ENCODE data around the gene PLD1. TPM values are rescaled to one million over a fixed set of nuclear protein-coding genes. Genes with fewer than 3 reads are reported as not detected.
A peak's percentile ranks its signal among the peaks of the same experiment; 100 is the strongest.

Gene PLD1
- total and polyA plus RNA-seq, 11 donors: 12.3 to 106 (median 61.0) TPM

DNA sequence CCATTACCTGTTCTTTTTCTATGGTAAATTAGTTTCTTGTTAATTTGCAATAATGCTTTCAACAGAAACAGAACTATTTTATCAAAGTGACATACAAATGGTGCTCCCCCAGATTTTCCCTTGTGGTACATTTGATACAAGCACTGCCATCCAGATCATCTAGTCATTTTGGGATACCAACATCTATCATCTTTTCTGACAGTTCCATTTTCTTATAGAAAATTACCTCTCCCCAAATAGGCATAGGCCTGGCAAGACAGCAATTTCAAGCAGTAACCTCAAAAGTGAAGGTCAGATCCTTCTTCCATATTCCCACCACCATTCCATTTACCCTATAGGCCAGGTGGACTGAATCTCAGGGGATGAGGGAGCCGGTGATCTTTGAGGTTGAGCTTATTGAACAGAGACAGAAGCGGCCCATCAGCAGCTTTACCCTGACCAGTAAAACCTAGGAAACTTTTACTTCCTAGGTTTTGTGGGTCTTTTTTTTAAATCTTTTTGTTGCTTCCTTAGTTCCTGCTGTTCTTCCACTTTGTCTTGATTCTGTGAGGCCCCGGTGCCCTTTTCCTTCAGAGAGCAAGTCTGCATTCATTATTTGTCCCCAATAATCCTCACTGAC, 3.1 kb upstream of the PLD1 start:
- no peak overlapping the region for H3K4me3 ChIP-seq
- WGBS, 4 donors: 94 to 98% (median 95%) methylated on average over 3 of the region's 3 CpGs
- no peak for ATAC-seq
- DNase-seq: no peak
- peaks cover 0 to 48% (median 11%) of the 10 kb centered on the region in 12 donors for H3K4me1 ChIP-seq
- no peaks in the 10 kb centered on the region for H3K27me3 ChIP-seq
- H3K36me3 ChIP-seq: no peaks in the 10 kb centered on the region
- peak overlapping the region in 7 of 12 donors; percentile 3 to 85 (median 40) for H3K27ac ChIP-seq
- intact Hi-C loops (cut with DNase I): no loop called here
- TF ChIP-seq, protein P1, sequence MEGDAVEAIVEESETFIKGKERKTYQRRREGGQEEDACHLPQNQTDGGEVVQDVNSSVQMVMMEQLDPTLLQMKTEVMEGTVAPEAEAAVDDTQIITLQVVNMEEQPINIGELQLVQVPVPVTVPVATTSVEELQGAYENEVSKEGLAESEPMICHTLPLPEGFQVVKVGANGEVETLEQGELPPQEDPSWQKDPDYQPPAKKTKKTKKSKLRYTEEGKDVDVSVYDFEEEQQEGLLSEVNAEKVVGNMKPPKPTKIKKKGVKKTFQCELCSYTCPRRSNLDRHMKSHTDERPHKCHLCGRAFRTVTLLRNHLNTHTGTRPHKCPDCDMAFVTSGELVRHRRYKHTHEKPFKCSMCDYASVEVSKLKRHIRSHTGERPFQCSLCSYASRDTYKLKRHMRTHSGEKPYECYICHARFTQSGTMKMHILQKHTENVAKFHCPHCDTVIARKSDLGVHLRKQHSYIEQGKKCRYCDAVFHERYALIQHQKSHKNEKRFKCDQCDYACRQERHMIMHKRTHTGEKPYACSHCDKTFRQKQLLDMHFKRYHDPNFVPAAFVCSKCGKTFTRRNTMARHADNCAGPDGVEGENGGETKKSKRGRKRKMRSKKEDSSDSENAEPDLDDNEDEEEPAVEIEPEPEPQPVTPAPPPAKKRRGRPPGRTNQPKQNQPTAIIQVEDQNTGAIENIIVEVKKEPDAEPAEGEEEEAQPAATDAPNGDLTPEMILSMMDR (IDR thresholded peaks at IDR 0.05): no peak
- TF ChIP-seq POLR2A (IDR thresholded peaks at IDR 0.05): no peak
- H3K9me3 ChIP-seq: peaks cover 0 to 18% (median 0%) of the 10 kb centered on the region in 12 donors

DNA sequence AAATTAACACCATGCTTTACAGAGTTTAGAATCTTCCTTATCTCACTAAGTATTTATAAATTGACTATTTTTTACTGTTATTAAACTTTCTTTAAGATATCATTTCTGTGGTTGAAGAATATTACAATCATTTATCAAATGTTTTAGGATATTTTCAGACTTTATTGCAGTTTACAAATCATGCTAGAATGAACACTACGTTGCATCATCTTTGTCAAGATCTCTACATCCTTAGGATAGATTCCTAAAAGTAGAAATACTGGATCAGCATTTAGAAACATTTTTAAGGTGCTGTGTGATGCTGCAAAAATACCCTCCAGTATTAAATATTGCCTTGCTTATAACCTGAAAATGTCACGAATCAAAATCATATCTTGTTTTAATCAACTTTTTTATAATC, 2.5 kb upstream of the PLD1 start:
- Histone ChIP-seq H3K9me3 (peaks cover 0 to 15% (median 0%) of the 10 kb centered on the region in 12 donors), H3K4me1 (peaks cover 0 to 48% (median 11%) of the 10 kb centered on the region in 12 donors), H3K27ac (peak overlapping the region in 1 of 12 donors; percentile 85), H3K27me3 (no peaks in the 10 kb centered on the region), H3K4me3 (no peak overlapping the region), H3K36me3 (no peaks in the 10 kb centered on the region)
- DNase-seq (no peak), ATAC-seq (no peak)
- intact Hi-C loops (cut with DNase I): no loop called here
- TF ChIP-seq, protein P1 (IDR thresholded peaks at IDR 0.05): no peak
- TF ChIP-seq POLR2A (IDR thresholded peaks at IDR 0.05): no peak
- WGBS, 4 donors: 93 to 97% (median 95%) methylated on average over 2 of the region's 2 CpGs

DNA sequence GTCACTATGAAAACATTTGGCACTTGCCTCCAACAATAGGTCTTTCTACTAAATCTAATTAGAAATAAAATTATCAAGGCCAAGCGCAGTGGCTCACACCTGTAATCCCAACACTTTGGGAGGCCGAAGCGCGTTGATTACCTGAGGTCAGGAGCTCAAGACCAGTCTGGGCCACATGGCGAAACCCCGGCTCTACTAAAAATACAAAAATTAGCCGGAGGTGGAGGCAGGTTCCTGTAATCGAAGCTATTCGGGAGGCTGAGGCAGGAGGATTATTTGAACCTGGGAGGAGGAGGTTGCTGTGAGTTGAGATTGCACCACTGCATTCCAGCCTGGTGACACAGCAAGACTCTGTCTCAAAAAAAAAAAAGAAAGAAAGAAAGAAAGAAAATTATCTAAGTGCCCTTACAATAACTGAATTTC, 1.6 kb upstream of the PLD1 start:
- ATAC-seq (no peak), DNase-seq (no peak)
- H3K9me3 ChIP-seq: peaks cover 0 to 12% (median 0%) of the 10 kb centered on the region in 12 donors
- TF ChIP-seq POLR2A (IDR thresholded peaks at IDR 0.05): no peak
- TF ChIP-seq, protein P1 (IDR thresholded peaks at IDR 0.05): no peak
- H3K36me3 ChIP-seq: no peaks in the 10 kb centered on the region
- H3K4me3 ChIP-seq: no peak overlapping the region
- peaks cover 0 to 51% (median 11%) of the 10 kb centered on the region in 12 donors for H3K4me1 ChIP-seq
- 94 to 97% (median 95%) methylated on average over 9 of the region's 9 CpGs for WGBS, 4 donors
- H3K27me3 ChIP-seq: no peaks in the 10 kb centered on the region
- intact Hi-C loops (cut with DNase I): loop anchor here in 1 of 10 donors (2.0 kb wide), 2 partner anchors 17 to 227 kb away; partner anchors contain the start of gene FNDC3B
- peak overlapping the region in 8 of 12 donors; percentile 71 to 95 (median 90) for H3K27ac ChIP-seq

DNA sequence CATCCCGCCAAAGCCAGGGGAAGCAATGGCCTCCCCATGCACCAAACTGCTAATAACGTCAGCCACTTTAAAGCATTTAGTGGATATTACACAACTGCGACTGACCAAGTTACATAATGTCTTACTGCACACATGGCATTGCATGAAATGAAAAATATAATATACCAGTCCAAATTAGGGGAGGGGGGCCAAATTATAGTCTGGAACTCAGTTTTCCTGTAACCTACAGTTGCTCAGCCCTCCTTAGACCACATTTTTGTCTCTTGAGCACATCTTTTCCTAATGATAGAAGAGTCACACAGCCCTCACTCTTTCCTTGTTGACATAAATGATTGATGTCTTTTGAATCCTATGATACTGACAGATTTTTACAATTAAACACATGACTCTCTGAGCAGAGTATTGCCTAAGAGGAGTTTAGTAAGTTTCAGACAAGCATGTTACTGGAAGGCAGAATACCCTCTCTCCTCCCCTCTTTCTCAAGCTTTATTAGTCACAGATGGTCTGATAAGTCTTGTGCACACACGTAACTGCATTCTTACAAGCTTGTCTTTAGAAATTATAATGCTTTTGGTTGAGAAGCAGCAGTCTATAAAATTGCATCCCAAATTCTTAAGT, 1.1 kb upstream of the PLD1 start:
- WGBS, 4 donors: 68 to 77% (median 71%) methylated on average over 4 of the region's 4 CpGs
- no peaks in the 10 kb centered on the region for H3K27me3 ChIP-seq
- peak overlapping the region in 11 of 12 donors; percentile 71 to 95 (median 91) for H3K27ac ChIP-seq
- peaks cover 0 to 12% (median 0%) of the 10 kb centered on the region in 12 donors for H3K9me3 ChIP-seq
- H3K4me3 ChIP-seq: peak overlapping the region in 2 of 12 donors; percentile 71 to 72
- intact Hi-C loops (cut with DNase I): loop anchor here in 1 of 10 donors (2.0 kb wide), 2 partner anchors 17 to 227 kb away; partner anchors contain the start of gene FNDC3B
- DNase-seq (peak in 2 of 5 donors; percentile 34 to 48), ATAC-seq (peak; percentile 16 to 49 (median 27))
- no peaks in the 10 kb centered on the region for H3K36me3 ChIP-seq
- TF ChIP-seq, protein P1 (IDR thresholded peaks at IDR 0.05): no peak
- no peak for TF ChIP-seq POLR2A (IDR thresholded peaks at IDR 0.05)
- peaks cover 0 to 57% (median 14%) of the 10 kb centered on the region in 12 donors for H3K4me1 ChIP-seq

Measured in heart left ventricle (tissue), 16 donors.